ENCODE data around the gene PARVG.

Gene PARVG, protein sequence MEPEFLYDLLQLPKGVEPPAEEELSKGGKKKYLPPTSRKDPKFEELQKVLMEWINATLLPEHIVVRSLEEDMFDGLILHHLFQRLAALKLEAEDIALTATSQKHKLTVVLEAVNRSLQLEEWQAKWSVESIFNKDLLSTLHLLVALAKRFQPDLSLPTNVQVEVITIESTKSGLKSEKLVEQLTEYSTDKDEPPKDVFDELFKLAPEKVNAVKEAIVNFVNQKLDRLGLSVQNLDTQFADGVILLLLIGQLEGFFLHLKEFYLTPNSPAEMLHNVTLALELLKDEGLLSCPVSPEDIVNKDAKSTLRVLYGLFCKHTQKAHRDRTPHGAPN

DNA sequence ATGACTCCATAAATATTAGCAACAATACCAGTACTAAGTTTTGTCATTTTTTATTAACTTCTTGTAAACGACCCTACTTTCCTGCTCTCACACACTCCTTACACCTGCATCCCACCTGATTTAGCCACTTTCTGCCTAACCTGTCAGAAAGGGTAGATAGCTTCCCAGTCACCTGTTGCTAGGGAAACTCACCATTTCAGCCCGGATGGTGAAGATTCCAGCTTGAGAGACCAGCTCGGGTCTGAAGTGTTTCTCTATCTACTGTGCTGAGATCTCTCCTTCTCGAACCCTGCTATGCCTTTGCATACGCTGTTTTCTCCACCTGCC is at the start of gene PARVG:
PARVG (plus strand) TSS at position 220 of the 327 bp plus-strand sequence. CDS start 2,405 bp downstream, outside the sequence.
- peak; percentile 25 for DNase-seq (ENCODE audit: low spot score)

DNA sequence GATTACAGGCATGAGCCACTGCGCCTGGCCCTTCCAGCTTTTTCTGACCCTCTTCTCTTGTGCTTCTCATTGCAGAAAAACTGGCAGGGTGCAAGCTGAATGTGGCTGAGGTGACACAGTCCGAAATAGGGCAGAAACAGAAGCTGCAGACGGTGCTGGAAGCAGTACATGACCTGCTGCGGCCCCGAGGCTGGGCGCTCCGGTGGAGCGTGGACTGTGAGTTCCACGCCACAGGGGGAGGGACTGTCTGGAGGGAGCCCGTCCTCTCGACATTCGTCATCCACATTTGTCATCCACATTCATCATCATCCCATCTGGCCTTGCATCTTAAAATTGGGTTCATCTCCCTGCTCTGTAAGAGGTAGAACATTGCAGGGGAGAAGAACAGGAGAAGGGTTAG is 49.3 kb upstream of the PARVG start:
- DNase-seq (ENCODE audit: low spot score): no peak

DNA sequence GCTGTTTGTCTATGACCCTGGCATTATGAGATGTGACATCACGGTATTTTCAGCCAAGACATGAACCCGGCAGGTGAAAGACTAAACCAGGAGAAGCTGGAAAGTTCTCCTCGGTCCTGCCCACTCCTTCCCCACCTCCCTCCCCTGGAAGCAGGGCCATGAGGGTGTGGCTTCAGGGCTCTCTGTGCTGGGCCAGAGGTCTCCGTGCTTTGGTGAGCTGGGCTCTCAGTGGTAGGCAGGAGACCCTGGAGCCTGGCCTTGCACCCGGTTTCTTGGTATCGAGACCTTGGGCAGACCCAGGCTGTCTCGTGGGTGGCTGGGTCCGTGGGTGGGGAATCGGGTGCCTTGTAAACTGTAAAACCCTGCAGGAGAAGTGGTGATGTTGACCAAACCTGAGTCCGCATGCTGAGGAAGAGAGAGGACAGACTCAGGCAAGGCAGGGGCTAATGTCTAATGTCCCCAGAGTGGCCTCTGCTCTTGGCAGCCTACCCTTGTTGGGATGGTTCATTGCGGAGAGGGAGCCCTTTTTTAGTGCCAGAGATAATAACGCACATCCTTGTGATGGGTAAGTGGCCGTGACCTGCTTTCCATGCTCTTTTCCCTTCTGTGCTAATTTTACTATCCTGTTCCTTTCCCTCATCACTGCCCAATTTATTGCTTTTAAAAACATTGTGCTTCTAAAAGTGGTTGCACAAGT is 48.6 kb upstream of the PARVG start:
- no peak for DNase-seq (ENCODE audit: low spot score)

DNA sequence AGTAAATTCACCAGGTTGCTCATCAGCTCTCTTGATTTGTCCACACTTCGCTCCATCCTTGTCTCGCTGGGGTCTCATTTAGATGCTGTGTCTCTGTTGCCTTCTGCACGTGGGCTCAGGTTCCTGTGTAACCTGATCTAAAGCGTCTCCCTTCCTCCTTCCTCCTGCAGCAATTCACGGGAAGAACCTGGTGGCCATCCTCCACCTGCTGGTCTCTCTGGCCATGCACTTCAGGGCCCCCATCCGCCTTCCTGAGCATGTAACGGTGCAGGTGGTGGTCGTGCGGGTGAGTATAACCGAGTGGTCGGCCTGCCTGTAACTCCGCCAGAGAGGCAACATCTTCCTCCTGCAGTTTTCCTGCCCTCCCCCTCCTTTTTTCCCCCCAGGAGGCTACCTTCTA is 48.0 kb upstream of the PARVG start:
- DNase-seq (ENCODE audit: low spot score): no peak

DNA sequence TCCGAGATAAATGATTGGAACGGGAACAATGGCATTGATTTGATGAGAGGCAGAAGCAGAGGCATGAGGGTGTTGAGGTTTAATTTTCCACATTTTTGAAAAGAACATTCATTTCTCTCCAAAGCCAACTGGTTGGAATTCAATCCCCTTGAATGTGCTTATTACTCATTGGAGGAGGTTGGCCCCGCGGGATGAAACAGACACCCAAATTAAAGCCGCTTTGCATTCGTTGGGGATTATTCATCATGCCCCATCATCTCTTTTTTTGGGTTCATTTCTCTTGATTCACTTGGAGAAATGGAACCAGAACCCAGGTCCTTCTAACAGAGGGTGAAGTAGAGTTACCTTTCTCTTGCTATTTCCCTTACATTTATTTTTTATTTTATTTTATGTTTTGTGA is 47.6 kb upstream of the PARVG start:
- DNase-seq (ENCODE audit: low spot score): no peak

DNA sequence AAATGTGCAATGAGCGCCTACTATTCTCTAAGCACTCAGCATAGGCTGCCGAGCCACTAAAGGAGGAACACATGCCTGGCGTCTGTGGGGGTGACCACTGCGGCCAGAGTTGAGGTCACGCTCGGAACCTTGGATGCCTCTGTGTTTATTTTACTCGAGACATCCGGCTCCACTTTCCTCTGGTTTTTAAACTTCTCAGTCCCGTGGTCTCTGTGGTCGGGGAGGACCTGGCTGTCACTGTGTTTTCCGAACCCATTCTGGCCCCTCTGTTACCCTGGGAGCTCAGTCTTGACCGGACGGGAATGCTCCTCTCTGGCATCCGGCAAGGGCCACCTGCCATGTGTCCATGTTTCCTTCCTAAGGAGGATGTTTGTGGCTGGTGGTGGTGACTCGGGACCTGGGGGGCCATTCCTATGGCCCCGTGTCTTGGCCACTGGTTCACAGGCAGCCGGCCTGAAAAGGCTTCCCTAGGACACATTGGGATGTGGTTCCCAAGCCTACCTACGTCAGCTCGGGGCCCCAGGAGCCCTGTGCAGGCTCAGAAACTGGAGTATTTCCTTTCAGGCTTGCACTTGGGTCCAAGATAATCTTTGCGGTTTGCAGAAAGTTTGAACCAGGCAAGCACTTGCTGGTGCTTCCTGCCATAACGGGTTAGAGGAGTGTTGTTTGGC is 46.7 kb upstream of the PARVG start:
- peak; percentile 43 for DNase-seq (ENCODE audit: low spot score)

DNA sequence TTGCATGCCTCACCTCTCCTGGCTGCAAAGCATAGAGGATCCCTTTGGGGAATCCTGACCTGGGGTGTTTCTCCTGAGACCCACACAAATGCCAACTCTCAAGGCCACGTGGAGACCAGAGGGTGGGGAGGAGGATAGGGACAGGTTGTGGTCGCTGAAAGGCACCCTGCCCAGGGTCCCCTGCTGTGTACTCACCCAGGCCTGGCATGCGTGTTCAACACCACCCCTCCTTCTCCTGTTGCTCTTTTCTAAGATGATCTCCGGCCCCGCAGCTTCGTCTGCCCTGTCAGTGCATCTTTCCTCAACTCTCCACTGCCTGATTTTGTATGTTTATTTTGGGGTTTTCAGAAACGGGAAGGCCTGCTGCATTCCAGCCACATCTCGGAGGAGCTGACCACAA is 44.6 kb upstream of the PARVG start:
- DNase-seq (ENCODE audit: low spot score): no peak

DNA sequence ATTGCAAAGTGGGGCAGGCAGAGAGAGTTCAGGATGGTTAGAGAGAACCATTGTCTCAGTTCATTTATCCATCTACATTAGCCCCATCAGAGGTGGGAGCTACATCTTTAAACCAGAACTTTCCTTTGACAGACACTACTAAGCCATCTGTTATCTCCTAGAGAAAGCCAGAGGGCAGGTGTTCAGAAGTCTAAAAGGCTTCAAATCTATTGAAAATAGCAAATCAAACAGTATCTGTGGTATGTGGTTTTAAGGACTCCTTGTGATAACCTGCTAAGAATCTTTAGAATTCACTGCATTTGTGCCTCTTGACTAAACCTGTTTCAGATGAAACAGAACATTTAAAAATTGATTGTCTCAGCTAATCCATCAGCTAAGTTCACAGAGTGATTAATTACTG is 43.9 kb upstream of the PARVG start:
- no peak for DNase-seq (ENCODE audit: low spot score)

DNA sequence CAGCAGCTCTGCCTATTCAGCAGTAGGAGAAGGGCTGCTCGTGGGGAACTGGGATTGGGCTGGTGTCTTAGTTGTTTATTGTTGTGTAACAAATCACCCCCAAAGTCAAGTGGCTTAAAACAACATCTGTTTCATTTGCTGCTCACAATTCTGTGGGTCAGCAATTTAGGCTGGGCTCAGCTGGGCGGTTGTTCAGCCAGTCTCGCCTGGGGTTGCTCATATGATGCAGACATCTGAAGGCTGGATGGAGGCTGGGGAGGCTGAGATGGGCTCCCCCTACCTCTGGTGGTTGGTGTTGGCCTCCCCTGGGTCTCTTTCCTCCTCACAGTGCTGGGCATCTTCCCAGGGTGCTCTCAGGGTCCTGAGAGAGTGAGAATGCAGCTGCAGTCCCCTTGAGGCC is 43.3 kb upstream of the PARVG start:
- no peak for DNase-seq (ENCODE audit: low spot score)

DNA sequence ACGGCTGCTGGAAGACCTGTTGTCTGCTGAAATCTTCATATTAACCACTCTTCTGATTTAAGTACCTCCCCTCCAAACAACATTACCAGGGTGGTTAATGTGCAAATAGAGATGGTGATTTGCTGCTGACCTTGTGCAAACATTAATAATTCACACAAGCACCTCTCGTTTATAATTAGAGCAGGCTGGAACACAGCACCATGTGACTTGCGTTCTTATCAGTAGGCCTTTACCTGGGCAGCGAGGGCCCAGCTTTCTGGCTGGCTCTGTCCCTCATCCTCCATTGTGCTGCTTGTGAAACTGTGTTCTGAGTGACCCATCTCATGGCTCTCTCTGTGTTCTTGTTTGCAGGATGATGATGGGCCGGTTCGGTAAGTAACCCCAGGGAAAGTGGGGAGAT is 41.0 kb upstream of the PARVG start:
- no peak for DNase-seq (ENCODE audit: low spot score)

DNA sequence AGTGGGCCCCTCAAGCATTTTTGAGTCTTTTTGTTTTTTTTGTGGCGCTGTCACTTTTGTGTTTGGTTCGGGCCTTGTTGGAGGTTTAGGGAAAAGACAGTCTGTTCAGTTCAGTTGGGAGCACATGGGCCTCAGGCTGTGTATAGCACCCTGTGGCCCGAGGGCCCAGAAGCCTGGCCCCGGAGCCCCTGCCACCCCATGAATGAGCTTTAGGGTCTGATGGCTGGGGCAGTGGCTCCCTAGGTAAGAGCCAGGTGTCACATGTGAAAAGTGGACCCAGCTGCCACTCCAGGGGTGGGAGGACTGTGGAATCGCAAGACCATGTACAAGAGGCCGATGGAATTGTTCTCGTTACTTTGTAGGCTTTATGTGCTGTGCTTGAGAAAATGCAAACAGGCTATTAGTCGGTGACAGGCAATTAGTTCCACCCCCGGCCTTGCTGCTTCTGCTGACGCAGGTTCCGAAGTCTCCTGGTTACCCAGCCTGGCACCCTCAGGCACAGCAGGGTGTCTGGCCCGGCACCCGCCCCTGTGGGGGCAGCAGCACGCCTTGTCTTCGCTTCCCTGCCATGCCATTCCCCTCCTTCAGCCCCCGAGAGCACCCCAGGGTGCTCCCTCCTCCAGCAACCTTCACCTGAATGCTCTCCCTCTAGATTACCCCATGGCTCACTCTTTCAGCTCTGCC is 38.2 kb upstream of the PARVG start:
- DNase-seq (ENCODE audit: low spot score): no peak

DNA sequence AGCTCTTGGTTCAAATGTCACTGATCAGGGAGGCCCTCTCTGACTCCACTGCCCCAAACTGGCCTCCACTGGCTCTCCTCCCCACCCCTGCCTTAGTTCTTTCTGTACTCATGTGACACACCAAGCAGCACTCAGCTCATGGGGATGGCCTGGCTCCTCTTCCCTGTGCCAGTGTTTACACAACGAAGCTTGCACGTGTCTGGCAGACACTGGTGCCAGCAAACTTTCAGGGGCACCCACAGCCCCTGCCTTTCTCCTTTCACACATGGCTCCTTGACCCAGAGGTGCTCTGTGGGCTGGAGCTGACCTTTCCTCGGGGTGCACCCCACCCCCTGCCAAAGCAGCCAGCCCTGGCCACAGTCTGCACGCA is 37.6 kb upstream of the PARVG start:
- no peak for DNase-seq (ENCODE audit: low spot score)

DNA sequence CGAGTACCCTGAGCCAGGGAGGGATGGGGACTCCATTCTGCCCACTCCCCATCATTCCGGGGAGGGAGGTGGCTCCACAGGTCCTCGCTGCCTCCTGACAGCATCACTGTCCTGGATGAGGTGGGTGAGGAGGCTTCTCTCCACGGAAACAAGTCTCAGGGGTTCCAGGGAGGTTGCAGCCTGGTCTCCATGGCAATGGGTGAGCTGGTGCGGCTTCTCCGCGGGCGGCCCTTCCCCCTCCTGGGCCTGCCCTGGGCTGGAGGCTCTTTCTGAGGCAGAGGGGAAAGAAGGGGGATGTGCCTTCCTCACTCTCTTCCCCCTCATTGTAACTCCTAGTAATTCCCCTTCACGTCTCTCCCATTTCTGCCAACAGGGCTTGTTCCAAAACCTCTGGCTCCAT is 37.1 kb upstream of the PARVG start:
- no peak for DNase-seq (ENCODE audit: low spot score)

DNA sequence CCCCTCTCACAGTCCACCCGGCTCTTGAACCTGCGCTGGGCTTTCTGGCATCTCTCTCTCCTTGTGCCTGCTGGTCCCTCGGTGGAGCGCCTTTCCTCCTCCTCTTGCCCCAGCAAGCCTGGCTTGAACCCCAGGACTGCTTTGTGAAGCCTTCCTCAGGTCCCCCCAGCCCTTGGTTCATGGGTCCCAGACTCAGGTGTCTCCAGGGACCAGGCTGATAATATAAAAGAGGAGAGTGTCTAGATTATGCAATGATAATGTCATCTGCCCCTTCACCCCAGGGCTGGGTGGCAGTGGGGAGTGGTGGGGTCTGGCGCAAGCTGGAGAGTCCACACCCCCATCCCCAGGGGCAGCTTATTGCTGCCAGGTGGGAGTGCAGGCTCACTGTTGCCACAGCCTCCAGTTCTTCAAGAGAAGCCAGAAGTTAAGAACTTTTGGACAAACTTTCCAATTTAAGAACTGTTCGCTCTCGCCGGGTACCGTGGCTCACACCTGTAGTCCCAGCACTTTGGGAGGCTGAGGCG is 36.6 kb upstream of the PARVG start:
- DNase-seq (ENCODE audit: low spot score): no peak

DNA sequence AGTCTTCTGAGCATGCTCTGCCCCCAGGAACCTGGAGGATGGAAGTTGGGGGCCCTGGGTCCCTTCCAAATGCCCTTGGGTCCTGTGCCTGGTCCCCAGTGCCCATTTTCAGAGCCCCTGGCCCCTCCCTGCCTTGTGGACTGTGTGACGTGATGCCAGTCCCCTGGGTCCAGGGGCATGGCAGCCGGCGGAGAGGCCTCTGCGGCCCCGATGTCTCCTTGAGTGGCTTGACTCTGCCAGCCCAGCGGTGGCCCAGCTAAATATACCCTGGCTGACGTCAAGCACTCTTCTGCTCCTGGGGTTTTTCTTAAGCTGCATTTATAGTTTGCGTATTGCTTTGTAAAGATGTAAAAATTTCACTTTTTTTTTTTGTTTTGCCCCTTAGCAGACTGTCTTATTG is 35.2 kb upstream of the PARVG start:
- DNase-seq (ENCODE audit: low spot score): no peak

DNA sequence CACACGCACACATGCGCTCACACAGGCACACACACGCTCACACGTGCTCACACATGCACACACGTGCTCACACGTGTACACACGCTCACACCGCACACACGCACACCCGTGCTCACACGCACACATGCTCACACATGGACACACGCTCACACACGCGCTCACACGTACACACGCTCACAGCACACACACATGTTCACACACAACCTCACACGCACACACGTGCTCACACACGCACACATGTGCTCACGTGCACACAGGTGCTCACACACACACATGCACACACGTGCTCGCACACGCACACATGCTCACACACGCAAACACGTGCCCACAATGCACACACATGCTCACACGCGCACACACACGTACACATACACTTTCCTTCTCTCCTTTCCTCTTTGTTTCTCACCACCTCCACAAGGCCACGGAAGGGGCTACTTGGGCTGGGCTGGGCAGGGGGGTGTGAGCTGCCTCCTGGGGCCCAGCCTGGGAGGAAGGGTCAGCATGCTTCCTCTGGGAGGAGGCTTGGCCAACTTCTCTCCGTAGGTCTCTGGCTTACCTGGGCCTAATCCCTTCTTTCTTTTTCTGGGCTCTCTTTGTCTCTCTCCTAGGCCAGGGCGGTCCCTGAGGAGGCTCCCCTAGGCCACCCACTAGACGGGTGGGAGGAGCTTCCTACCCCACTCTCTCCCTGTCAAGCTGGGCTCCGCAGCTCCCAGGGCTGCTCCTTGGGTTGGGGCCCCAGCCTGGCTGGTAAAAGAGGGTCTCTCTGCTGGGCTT is 34.5 kb upstream of the PARVG start:
- DNase-seq (ENCODE audit: low spot score): no peak

DNA sequence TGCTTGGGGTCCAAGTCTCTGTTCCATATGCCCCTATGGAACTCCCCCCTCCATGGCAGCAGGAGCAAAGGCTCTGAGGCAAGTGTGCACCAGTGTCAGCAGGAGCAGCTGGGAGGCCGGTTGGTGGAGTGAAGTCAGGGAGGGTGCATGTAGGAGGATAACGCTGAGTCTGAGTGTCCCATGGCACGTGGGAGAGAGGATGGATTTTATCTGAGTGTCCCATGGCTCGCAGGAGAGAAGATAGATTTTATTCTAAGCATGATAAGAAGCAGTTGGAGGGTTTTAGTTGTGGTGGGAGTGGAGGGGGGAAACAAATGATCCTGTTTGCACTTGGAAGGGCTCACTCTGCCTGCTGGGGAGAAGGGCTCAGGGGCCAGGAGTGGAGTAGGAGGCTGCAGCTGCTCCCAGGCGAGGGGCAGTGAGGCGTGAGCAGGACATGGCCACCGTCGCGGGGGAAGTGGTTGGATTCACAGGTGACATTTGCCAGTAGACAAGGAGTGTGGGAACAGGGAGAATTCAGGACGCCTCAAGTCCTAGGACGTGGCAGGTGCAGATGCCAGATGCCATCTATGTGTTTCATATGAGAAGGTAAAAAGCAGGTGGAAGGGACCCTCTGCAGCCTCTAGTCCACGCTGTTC is 33.6 kb upstream of the PARVG start:
- no peak for DNase-seq (ENCODE audit: low spot score)

DNA sequence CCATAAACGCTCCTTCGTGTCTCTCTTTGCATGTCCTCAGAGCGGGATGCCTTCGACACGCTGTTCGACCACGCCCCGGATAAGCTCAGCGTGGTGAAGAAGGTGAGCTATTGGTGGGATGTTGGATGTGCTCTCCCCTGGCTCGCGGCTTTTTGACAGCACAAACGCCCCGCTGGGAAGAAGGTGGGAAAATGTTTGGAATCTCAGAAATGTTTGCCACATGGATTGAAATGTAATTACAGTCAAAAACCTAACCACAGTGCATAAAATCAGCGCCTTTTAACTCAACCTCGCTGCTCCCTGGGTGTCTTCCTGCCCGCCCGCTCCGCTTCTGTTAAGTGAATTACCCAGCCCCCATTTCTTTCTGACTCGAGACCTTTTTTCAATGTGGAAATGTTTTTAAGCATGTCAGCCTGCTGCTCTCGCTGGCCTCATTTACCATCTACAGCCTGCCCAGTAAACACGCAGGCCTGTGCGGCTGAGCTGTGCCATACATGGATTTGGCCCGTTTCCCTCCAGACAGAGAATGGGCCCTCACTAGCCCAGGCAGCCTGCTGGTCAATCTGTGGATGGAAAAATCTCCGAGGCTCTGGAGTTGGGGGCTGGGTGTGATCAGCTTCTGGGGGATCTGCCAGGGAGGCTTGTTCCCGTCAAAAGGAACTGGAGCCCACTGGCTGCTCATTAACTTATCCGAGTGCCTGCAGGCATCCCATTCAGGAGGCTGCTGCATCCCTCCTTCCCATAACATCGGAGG is 32.7 kb upstream of the PARVG start:
- no peak for DNase-seq (ENCODE audit: low spot score)

DNA sequence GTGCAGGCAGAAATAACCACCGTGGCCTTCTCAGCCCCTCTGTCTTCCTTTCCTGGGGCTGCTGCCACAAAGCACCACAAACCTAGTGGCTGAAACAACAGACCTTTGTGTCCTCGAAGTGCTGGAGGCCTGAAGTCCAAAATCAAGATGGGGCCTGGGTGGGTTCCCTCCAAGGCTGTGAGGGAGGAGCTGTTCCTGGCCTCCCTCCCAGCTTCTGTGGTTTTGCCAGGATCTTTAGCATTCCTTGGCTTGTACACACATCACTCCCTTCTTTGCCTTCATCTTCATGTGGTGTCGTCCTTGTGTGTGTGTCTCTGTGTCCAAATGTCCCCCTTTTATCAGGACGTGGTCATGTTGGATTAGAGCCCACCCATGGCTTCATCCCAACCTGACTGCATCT is 29.0 kb upstream of the PARVG start:
- no peak for DNase-seq (ENCODE audit: low spot score)

DNA sequence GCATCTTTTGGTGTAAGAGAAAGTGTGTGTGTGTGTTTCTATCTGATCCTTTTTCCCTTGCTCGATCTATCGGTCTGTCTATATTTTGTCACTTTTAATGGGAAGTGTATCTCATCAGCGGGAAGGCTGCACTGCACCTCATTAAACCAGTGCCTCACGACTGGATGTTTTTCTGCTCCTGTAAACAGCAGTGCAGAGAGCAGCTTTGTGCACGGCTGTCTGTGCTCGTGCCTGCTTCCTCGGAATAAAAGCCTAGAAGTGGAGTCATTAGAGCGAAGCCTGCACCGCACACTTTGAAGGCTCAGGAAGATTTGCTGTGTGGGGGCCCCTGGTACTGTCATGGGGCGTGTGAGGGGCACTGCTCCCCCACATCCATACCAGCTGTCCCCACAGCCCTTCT is 27.0 kb upstream of the PARVG start:
- DNase-seq (ENCODE audit: low spot score): no peak
